ENCODE results near the gene LDHD.

- TF ChIP-seq POLR2A (IDR thresholded peaks at IDR 0.05) (no peak), CTCF (IDR thresholded peaks at IDR 0.05) (no peak)
Measured at GRCh38 chr16:75093598-75094540, 22.7 kb downstream of the LDHD start.
